ENCODE data around the gene ZCCHC24. TPM values are rescaled to one million over a fixed set of nuclear protein-coding genes. Genes with fewer than 3 reads are reported as not detected.

ZCCHC24 gene
- 2.8 and 3.0 TPM in 2 replicates for polyA plus RNA-seq (2013)

DNA sequence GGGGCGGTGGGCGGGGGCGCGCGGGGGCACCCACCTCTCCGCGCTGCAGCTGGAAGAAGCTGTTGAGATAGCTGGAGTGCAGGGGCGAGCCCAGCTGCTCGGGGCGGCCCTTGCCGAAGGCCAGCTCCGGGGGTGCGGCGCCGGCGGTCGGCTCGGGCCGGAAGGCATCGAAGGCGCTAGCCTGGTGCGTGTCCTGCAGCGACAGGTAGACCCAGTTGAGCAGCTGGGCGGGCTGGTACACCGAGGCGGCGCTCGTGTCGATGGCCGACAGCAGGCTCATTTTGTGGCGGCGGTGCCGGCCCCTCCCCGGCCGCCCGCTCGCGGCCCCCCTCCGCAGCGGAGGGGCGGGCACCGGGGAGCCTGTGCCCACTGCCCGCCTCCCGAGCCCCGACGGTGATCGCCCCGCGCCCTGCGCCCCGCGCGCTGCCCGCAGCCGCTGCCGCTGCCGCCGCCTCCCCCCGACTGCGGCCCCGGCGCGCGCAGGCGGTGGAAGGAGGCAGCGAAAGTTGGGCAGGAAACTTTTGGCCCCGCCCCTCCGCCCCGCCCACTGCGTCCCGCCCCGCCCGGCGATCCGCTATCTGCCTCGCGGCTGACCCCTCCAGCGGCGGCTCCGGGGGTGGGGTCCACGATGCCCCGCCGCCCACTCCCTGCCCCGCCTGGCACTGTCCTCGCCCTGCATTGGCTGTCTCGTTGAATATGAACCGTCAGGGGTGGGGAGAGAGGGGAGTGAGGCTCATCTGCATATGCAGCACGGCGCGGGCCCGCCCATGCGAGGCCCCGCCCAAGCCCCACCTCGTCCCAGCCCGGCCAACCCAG lies at the start of gene ZCCHC24:
Gene ZCCHC24, minus strand, starts transcription at position 464 of the 816 bp plus-strand sequence. Its CDS starts 184 bp downstream, at position 280.
- Histone ChIP-seq H2BK5ac (ENCODE audit: low read depth, low read length, poor library complexity) (no peak within 1 kb of the TSS), H3K18ac (ENCODE audit: low read length) (peak within 1 kb of the TSS; percentile 10), H3K27me3 (ENCODE audit: insufficient read depth, low read length) (peaks cover 17% of the 10 kb centered on the region), H2BK120ac (ENCODE audit: insufficient read depth, low read length, poor library complexity) (no peak within 1 kb of the TSS), H4K12ac (ENCODE audit: low read depth, low read length) (no peak within 1 kb of the TSS), H4K8ac (ENCODE audit: low read depth, low read length) (no peak within 1 kb of the TSS), H3K79me2 (ENCODE audit: control insufficient read depth, insufficient read depth, low read length, poor library complexity) (no peaks in the 10 kb centered on the region), H2BK12ac (ENCODE audit: low read length) (no peak within 1 kb of the TSS), H3K4me3 (ENCODE audit: low read depth, low read length) (peak within 1 kb of the TSS; percentile 74), H3K9me3 (ENCODE audit: insufficient read depth, low read depth, low read length) (peaks cover 5% of the 10 kb centered on the region), H2AK5ac (ENCODE audit: low read length) (no peak within 1 kb of the TSS), H3K79me1 (ENCODE audit: low read length) (no peaks in the 10 kb centered on the region), H3K4me2 (ENCODE audit: low read length) (peak within 1 kb of the TSS; percentile 89), H3K4ac (ENCODE audit: low read depth, low read length) (no peak within 1 kb of the TSS), H3K36me3 (ENCODE audit: control insufficient read depth in 1 of 2, insufficient read depth in 2 of 2, low read length in 2 of 2) (no peaks in the 10 kb centered on the region), H3K4me1 (ENCODE audit: control insufficient read depth in 1 of 2, insufficient read depth in 2 of 2, low read length in 2 of 2) (peaks cover 5 to 18% of the 10 kb centered on the region in 2 experiments), H4K91ac (ENCODE audit: low read depth, low read length) (no peak within 1 kb of the TSS), H3K9ac (ENCODE audit: low read length) (peak within 1 kb of the TSS; percentile 1), H3K23ac (ENCODE audit: low read length) (no peak within 1 kb of the TSS), H3K27ac (ENCODE audit: low read depth, low read length) (no peak within 1 kb of the TSS), H2AFZ (ENCODE audit: insufficient read depth, low read length, poor library complexity) (peak within 1 kb of the TSS; percentile 6), H3K14ac (ENCODE audit: low read length) (no peak within 1 kb of the TSS)
- DNase-seq: peak; percentile 92 to 93
- WGBS (ENCODE audit: extremely low coverage, insufficient coverage, insufficient read length): no CpG with 5 or more reads among the region's 95 CpGs

DNA sequence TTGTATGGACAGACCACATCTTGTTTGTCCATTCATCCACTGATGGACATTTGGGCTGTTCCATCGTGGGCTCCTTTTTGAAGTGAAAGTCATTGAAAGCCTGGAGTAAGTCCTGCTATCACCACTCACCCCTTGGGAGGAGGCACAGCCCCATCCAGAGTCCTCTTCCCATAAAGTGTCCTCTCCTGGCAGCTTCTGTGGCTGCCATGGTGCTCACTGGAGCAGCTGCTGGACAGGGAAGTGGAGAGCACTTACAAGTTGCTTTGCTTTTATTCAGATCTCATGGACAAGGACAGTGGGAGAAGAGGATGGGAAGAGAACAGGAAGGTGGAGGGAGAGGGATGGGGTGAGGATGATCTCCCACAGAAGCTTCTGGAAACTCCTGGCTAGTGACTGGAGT lies 48.4 kb upstream of the ZCCHC24 start:
- Histone ChIP-seq H3K18ac (ENCODE audit: low read length) (no peak overlapping the region), H3K4me1 (ENCODE audit: control insufficient read depth in 1 of 2, insufficient read depth in 2 of 2, low read length in 2 of 2) (peaks cover 0 to 5% of the 10 kb centered on the region in 2 experiments), H4K91ac (ENCODE audit: low read depth, low read length) (no peak overlapping the region), H3K14ac (ENCODE audit: low read length) (no peak overlapping the region), H4K8ac (ENCODE audit: low read depth, low read length) (no peak overlapping the region), H3K36me3 (ENCODE audit: control insufficient read depth in 1 of 2, insufficient read depth in 2 of 2, low read length in 2 of 2) (no peaks in the 10 kb centered on the region), H3K23ac (ENCODE audit: low read length) (no peak overlapping the region), H2BK5ac (ENCODE audit: low read depth, low read length, poor library complexity) (no peak overlapping the region), H3K9ac (ENCODE audit: low read length) (no peak overlapping the region), H3K79me1 (ENCODE audit: low read length) (no peaks in the 10 kb centered on the region), H3K27me3 (ENCODE audit: insufficient read depth, low read length) (no peaks in the 10 kb centered on the region), H3K27ac (ENCODE audit: low read depth, low read length) (no peak overlapping the region), H3K9me3 (ENCODE audit: insufficient read depth, low read depth, low read length) (peaks cover 2% of the 10 kb centered on the region), H3K4me2 (ENCODE audit: low read length) (no peak overlapping the region), H2AFZ (ENCODE audit: insufficient read depth, low read length, poor library complexity) (no peak overlapping the region), H3K4ac (ENCODE audit: low read depth, low read length) (no peak overlapping the region), H2AK5ac (ENCODE audit: low read length) (no peak overlapping the region), H2BK12ac (ENCODE audit: low read length) (no peak overlapping the region), H3K79me2 (ENCODE audit: control insufficient read depth, insufficient read depth, low read length, poor library complexity) (no peaks in the 10 kb centered on the region), H4K12ac (ENCODE audit: low read depth, low read length) (no peak overlapping the region), H3K4me3 (ENCODE audit: low read depth, low read length) (no peak overlapping the region), H2BK120ac (ENCODE audit: insufficient read depth, low read length, poor library complexity) (no peak overlapping the region)
- no CpG with 5 or more reads among the region's 1 CpG for WGBS (ENCODE audit: extremely low coverage, insufficient coverage, insufficient read length)
- no peak for DNase-seq

DNA sequence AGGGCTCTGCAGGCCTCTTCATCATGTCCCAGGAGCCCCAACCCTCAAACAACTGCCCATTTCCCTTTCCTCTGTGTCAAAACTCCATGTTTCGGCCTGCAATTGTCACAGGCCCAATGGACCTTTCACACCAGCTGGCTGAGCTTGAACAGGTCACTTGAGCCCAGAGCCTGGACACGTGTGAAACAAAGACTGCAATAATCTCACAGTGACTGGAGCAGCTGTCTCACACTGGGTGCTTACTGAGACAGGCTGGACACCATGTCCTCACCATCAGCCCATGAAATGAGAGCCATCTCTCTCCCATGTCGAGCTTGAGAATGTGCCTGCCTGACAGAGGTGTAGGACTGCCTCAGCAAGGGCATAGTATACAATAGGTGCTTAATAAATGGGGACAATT lies 47.4 kb upstream of the ZCCHC24 start:
- no peak overlapping the region for H2AK5ac ChIP-seq (ENCODE audit: low read length)
- no peak overlapping the region for H3K14ac ChIP-seq (ENCODE audit: low read length)
- no peak overlapping the region for H2AFZ ChIP-seq (ENCODE audit: insufficient read depth, low read length, poor library complexity)
- no peak overlapping the region for H3K4me2 ChIP-seq (ENCODE audit: low read length)
- no peak for DNase-seq
- H3K27me3 ChIP-seq (ENCODE audit: insufficient read depth, low read length): no peaks in the 10 kb centered on the region
- no peak overlapping the region for H2BK5ac ChIP-seq (ENCODE audit: low read depth, low read length, poor library complexity)
- H2BK120ac ChIP-seq (ENCODE audit: insufficient read depth, low read length, poor library complexity): no peak overlapping the region
- H3K79me1 ChIP-seq (ENCODE audit: low read length): no peaks in the 10 kb centered on the region
- H3K4ac ChIP-seq (ENCODE audit: low read depth, low read length): no peak overlapping the region
- no peak overlapping the region for H2BK12ac ChIP-seq (ENCODE audit: low read length)
- H3K36me3 ChIP-seq (ENCODE audit: control insufficient read depth in 1 of 2, insufficient read depth in 2 of 2, low read length in 2 of 2): no peaks in the 10 kb centered on the region
- no CpG with 5 or more reads among the region's 3 CpGs for WGBS (ENCODE audit: extremely low coverage, insufficient coverage, insufficient read length)
- H3K9me3 ChIP-seq (ENCODE audit: insufficient read depth, low read depth, low read length): peaks cover 2% of the 10 kb centered on the region
- H3K23ac ChIP-seq (ENCODE audit: low read length): no peak overlapping the region
- no peak overlapping the region for H3K27ac ChIP-seq (ENCODE audit: low read depth, low read length)
- H3K18ac ChIP-seq (ENCODE audit: low read length): no peak overlapping the region
- H4K91ac ChIP-seq (ENCODE audit: low read depth, low read length): no peak overlapping the region
- no peak overlapping the region for H3K9ac ChIP-seq (ENCODE audit: low read length)
- H3K4me3 ChIP-seq (ENCODE audit: low read depth, low read length): no peak overlapping the region
- no peak overlapping the region for H4K8ac ChIP-seq (ENCODE audit: low read depth, low read length)
- H3K4me1 ChIP-seq (ENCODE audit: control insufficient read depth in 1 of 2, insufficient read depth in 2 of 2, low read length in 2 of 2): peaks cover 3 to 14% of the 10 kb centered on the region in 2 experiments
- no peak overlapping the region for H4K12ac ChIP-seq (ENCODE audit: low read depth, low read length)
- H3K79me2 ChIP-seq (ENCODE audit: control insufficient read depth, insufficient read depth, low read length, poor library complexity): no peaks in the 10 kb centered on the region

DNA sequence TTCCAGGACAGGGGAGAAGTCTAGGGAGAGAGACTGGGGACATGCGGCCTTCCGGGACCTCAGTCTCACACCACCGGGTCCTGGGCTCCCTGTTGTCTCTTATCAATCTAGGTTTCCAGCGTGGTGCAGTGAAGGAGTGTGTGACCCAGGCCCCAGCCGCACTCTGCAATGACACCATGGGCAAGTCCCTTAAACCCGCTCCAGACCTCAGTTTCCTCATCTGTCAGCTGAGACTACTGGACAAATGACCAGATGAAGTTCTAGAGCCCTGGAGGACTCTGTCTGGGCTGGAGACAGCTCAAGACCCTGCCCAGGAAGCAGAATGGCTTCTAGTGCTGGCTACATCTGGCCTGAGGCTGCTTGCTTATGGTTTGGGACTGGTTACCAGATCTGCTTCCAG lies 46.8 kb upstream of the ZCCHC24 start:
- Histone ChIP-seq H3K4me1 (ENCODE audit: control insufficient read depth in 1 of 2, insufficient read depth in 2 of 2, low read length in 2 of 2) (peaks cover 3 to 20% of the 10 kb centered on the region in 2 experiments), H4K8ac (ENCODE audit: low read depth, low read length) (no peak overlapping the region), H3K9me3 (ENCODE audit: insufficient read depth, low read depth, low read length) (peaks cover 2% of the 10 kb centered on the region), H3K36me3 (ENCODE audit: control insufficient read depth in 1 of 2, insufficient read depth in 2 of 2, low read length in 2 of 2) (no peaks in the 10 kb centered on the region), H3K27ac (ENCODE audit: low read depth, low read length) (no peak overlapping the region), H2AK5ac (ENCODE audit: low read length) (no peak overlapping the region), H2BK5ac (ENCODE audit: low read depth, low read length, poor library complexity) (no peak overlapping the region), H4K12ac (ENCODE audit: low read depth, low read length) (no peak overlapping the region), H3K27me3 (ENCODE audit: insufficient read depth, low read length) (no peaks in the 10 kb centered on the region), H3K4me2 (ENCODE audit: low read length) (no peak overlapping the region), H3K14ac (ENCODE audit: low read length) (no peak overlapping the region), H4K91ac (ENCODE audit: low read depth, low read length) (no peak overlapping the region), H3K23ac (ENCODE audit: low read length) (no peak overlapping the region), H2BK120ac (ENCODE audit: insufficient read depth, low read length, poor library complexity) (no peak overlapping the region), H3K9ac (ENCODE audit: low read length) (no peak overlapping the region), H3K18ac (ENCODE audit: low read length) (no peak overlapping the region), H2BK12ac (ENCODE audit: low read length) (no peak overlapping the region), H2AFZ (ENCODE audit: insufficient read depth, low read length, poor library complexity) (no peak overlapping the region), H3K4me3 (ENCODE audit: low read depth, low read length) (no peak overlapping the region), H3K79me2 (ENCODE audit: control insufficient read depth, insufficient read depth, low read length, poor library complexity) (no peaks in the 10 kb centered on the region), H3K79me1 (ENCODE audit: low read length) (no peaks in the 10 kb centered on the region), H3K4ac (ENCODE audit: low read depth, low read length) (no peak overlapping the region)
- WGBS (ENCODE audit: extremely low coverage, insufficient coverage, insufficient read length): no CpG with 5 or more reads among the region's 6 CpGs
- DNase-seq: no peak

Measured in trophoblast cell (in vitro differentiated cells and primary cell).